Measurements from ENCODE around the gene MBP.

Gene MBP

DNA sequence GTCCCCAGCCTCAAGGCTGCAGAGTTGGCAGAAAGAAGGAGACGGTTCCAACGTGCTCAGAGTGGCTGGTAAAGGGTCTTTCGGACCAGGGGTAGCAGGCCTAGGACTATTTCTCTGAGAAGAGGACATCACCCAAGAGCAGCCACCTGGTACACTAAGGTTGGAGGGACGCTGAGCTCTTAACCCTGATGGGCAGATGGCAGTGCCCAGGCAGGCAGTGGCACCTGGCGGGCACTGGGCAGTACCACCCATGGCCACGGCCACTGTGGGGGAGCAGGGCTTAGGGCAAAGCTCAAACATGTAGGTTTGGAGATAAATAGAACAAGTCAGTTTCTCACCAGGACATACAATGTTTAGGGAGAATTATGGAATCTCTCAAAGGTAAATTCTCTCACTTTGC, 53.5 kb downstream of the MBP start:
- Histone ChIP-seq H3K27me3 (no peaks in the 10 kb centered on the region), H3K9me3 (no peaks in the 10 kb centered on the region), H3K36me3 (peaks cover 47% of the 10 kb centered on the region), H3K4me3 (ENCODE audit: low read depth in 1 of 2, low read length in 1 of 2) (no peak overlapping the region), H3K27ac (peak overlapping the region; percentile 99), H3K4me1 (ENCODE audit: control insufficient read depth in 1 of 2, insufficient read depth in 1 of 2, low read depth in 1 of 2, low read length in 1 of 2) (peaks cover 62 to 84% of the 10 kb centered on the region in 2 experiments)
- TF ChIP-seq, protein P1, sequence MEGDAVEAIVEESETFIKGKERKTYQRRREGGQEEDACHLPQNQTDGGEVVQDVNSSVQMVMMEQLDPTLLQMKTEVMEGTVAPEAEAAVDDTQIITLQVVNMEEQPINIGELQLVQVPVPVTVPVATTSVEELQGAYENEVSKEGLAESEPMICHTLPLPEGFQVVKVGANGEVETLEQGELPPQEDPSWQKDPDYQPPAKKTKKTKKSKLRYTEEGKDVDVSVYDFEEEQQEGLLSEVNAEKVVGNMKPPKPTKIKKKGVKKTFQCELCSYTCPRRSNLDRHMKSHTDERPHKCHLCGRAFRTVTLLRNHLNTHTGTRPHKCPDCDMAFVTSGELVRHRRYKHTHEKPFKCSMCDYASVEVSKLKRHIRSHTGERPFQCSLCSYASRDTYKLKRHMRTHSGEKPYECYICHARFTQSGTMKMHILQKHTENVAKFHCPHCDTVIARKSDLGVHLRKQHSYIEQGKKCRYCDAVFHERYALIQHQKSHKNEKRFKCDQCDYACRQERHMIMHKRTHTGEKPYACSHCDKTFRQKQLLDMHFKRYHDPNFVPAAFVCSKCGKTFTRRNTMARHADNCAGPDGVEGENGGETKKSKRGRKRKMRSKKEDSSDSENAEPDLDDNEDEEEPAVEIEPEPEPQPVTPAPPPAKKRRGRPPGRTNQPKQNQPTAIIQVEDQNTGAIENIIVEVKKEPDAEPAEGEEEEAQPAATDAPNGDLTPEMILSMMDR (IDR thresholded peaks at IDR 0.05) = no peak

DNA sequence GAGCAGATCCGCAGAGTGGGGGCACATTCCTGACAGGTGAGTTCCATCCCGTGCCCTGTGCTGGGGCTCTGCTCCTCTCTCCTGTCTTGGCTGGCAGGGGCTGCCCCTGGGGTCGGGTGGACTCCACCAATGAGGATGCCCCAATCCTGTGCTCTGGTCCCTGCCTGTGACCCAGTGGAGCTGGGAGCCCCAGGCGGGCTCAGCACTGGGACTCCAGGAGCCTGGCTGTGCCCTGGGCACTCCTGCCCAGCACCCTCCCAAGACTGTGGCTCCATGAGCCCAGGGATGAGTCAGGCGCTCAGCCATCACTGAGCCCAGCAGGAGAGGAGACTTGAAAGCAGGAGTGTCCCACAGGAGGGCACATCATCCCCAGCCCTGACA, 53.9 kb downstream of the MBP start:
- Histone ChIP-seq H3K9me3 (no peaks in the 10 kb centered on the region), H3K36me3 (peaks cover 49% of the 10 kb centered on the region), H3K27me3 (no peaks in the 10 kb centered on the region), H3K4me1 (ENCODE audit: control insufficient read depth in 1 of 2, insufficient read depth in 1 of 2, low read depth in 1 of 2, low read length in 1 of 2) (peaks cover 58 to 84% of the 10 kb centered on the region in 2 experiments), H3K4me3 (ENCODE audit: low read depth in 1 of 2, low read length in 1 of 2) (no peak overlapping the region), H3K27ac (peak overlapping the region; percentile 99)
- TF ChIP-seq, protein P1 (IDR thresholded peaks at IDR 0.05) = no peak

DNA sequence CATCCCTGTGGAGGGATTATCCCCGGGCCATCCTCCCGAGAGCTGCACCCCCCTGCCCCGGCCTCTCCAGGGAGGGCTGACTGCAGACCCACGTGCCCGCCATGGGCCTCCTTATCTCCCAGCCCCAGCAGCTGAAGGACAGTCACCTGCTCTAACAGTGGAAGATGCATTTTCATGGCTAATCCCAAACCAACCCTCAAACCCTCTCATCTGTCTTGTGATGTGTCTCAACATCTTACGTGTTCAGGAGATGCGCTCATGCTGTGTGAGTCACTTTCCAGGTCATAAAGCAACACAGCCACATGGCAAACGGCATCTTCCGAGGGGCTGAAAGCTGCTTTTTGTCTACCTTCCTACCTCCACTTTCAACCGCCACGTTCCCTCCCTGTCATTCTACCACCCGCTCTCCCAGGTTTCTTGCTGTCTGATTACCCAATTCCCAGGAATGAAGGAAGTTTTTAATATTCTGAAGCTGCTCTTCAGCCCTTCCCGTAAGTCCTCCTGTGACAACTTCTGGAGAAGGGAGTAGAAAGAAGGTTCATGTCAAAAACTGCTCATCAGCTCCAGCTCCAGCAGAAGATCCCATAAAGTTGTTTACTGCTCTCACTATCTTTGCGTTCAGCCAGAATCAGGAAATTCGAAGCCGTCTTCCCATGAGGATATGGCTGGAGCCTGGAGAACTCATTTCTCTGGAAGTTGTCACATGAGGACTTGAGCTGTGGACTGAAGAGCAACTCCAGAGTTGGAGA, 54.5 kb downstream of the MBP start:
- peaks cover 56 to 84% of the 10 kb centered on the region in 2 experiments for H3K4me1 ChIP-seq (ENCODE audit: control insufficient read depth in 1 of 2, insufficient read depth in 1 of 2, low read depth in 1 of 2, low read length in 1 of 2)
- H3K27ac ChIP-seq = peak overlapping the region; percentile 99
- no peaks in the 10 kb centered on the region for H3K9me3 ChIP-seq
- TF ChIP-seq, protein P1 (IDR thresholded peaks at IDR 0.05) = no peak
- H3K36me3 ChIP-seq = peaks cover 55% of the 10 kb centered on the region
- H3K4me3 ChIP-seq (ENCODE audit: low read depth in 1 of 2, low read length in 1 of 2) = no peak overlapping the region
- no peaks in the 10 kb centered on the region for H3K27me3 ChIP-seq

DNA sequence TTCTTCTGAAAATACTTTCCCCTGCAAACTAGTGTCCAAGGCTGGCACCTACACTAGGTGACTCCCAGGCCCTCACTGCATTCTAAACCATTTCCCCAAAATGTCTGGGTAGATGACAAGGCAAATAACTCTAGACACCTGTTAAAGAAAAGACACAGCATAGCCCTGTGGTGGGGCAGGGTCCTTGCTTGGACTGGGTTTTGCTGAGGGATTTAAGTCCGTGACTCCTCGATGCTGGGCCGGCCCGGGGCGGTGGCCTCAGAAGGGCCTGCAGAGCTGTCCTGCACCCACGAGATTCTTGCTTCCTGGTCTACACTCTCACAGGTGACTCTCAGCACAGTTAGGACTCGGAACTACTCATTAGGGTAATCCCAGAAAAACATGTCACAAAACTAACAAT, 55.2 kb downstream of the MBP start:
- no peak overlapping the region for H3K4me3 ChIP-seq (ENCODE audit: low read depth in 1 of 2, low read length in 1 of 2)
- TF ChIP-seq, protein P1 (IDR thresholded peaks at IDR 0.05) = peak; percentile 17
- peak overlapping the region; percentile 99 for H3K27ac ChIP-seq
- H3K36me3 ChIP-seq = peaks cover 56% of the 10 kb centered on the region
- no peaks in the 10 kb centered on the region for H3K27me3 ChIP-seq
- H3K4me1 ChIP-seq (ENCODE audit: control insufficient read depth in 1 of 2, insufficient read depth in 1 of 2, low read depth in 1 of 2, low read length in 1 of 2) = peaks cover 54 to 82% of the 10 kb centered on the region in 2 experiments
- H3K9me3 ChIP-seq = no peaks in the 10 kb centered on the region

DNA sequence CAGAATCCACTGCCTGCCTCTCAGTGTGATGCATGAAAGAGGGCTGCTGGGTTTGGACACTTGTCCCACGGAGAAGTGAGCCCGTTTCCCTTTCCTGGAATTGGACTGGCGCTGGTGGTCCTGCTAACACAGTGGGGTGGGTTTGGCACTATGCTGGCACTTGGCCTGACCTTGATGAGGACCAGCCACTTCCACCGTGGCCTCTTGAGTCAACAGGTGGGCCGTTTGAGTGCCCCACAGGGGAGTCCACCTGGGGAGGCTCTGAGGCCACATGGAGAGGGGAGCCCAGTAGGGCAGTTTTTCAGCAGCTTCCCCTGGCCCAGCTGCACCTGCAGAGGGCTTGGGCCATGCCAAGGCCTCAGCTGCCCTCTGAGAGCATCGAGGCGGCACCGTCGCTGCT, 56.5 kb downstream of the MBP start:
- TF ChIP-seq, protein P1 (IDR thresholded peaks at IDR 0.05) = no peak
- Histone ChIP-seq H3K36me3 (peaks cover 53% of the 10 kb centered on the region), H3K27ac (peak overlapping the region; percentile 99), H3K4me1 (ENCODE audit: control insufficient read depth in 1 of 2, insufficient read depth in 1 of 2, low read depth in 1 of 2, low read length in 1 of 2) (peaks cover 54 to 82% of the 10 kb centered on the region in 2 experiments), H3K27me3 (no peaks in the 10 kb centered on the region), H3K9me3 (no peaks in the 10 kb centered on the region), H3K4me3 (ENCODE audit: low read depth in 1 of 2, low read length in 1 of 2) (no peak overlapping the region)

Data from neutrophil (primary cell).